ENCODE data around the gene CHIT1.

Gene CHIT1

DNA sequence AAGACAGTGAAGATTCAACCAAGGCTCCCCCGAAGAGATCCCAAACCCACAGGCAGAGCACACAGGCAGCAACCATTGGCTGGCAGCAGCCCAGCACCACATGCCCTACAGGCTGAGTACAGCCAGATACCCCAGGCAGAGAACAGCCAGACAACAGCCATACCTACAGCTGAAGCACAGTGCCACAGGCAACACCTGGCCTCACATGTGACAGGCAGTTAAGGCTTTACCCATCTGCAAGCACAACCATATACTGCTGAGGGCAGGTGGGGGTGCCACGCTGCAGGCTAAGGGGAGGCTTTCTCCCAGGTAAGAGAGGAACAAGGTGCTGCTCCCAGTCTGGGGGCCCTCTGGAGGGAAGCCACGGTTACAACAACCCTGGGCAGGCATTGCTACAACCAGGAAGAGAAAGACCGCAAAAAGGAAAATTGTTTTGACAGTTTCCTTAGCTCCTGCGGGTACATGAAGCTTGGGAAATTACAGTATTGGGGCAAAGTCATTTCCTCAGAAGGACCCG, 12.3 kb downstream of the CHIT1 start:
- no peak overlapping the region for H3K4me3 ChIP-seq (ENCODE audit: low read depth, low read length)

DNA sequence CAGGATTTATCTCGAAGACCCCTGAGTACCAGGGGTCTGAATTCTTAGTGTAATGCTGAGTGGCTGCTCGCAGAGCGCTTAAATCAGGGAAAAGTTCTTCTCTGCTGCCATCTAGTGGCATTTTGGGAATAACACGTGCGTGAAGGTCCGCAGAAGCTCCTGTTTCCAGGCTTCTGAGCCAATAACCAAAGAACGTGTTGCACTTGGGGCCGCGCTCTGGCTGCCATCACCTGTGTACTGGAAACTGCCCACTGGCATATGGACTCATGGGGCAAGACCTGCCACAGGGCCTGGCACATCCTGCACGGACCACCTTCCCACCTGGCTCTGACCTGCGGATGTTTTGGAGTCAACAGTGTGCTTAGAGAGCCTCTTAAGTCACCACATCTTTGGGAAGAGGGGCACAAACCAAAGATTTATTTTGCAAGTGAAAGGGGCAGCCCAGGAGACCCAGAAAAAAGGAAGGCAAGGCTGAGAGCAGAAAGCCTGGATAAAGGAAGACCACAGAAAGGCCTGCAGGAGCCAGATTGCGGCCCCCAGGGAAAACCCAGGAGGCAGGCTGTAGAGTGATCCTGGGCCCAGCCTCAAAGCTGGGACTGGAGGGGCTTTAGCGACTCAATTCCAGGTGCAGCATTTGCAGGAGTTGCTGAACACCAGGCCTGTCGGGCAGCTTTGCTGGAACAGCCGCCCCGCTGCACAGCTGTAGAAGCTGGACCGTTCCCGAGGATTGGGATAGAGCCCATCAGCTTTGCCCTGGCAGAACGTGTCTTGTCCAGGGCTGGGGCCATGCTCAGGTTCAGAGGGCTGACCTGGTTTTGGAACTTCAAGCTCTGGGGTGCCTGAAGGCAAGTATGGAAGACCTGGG, 13.0 kb downstream of the CHIT1 start:
- no peak overlapping the region for H3K4me3 ChIP-seq (ENCODE audit: low read depth, low read length)

DNA sequence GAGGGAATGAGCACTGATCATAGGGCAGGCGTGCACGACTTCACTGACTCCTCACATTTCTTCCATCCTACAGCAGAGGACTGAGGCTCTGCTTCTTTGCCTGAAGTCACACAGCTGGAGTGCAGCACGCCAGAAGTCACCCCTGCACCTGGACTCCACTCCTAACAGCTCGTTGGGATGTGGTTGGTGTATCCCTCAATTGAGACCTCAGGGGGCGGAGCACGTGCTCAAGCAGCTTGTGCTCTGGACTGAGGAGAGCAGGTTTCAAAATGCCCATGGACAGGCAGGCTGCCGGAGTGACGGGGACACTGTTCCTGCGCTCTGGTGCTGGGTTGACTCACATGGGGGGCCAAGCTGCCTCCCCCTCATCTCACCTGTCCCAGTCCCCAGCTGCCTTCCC, 13.9 kb downstream of the CHIT1 start:
- H3K4me3 ChIP-seq (ENCODE audit: low read depth, low read length), result no peak overlapping the region

DNA sequence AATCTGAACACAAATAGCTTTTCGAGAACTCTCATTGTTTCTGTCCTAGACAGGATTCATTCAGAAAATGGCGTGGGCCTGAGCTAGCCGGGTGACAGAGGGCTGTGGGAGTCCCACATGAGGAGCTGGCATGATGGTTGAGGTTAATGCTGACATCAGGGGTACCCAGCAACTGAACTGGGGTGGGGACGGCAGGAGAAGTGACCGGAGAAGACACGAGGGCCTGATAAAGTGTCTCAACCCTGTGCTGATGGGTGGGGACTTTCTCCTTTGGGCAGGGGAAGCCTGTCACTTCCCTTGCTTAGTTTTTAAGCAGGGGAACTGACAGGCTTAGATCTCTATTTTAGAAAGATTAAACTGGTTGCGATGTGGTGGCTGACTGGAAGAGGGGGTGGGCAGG, 14.6 kb downstream of the CHIT1 start:
- H3K4me3 ChIP-seq (ENCODE audit: low read depth, low read length), result no peak overlapping the region

DNA sequence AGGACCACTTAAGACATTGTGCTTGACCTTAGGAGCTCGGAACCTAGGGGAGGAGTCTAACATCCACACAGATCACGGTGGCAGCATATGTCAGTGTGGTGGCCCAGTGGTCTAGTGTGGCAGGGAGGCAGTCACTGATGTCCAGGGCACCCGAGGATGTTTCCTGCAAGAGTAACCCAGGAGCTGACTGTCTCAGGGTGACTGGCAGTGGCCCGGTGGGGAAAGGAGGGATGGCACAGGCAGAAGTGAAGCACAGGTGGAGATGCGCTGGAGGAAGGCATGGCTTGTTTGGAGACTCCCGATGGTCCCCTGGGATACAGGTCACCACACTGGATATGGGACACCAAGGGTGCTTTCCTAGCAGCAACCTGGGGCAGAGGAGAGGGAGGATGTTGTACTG, 16.3 kb downstream of the CHIT1 start:
- H3K4me3 ChIP-seq (ENCODE audit: low read depth, low read length), result no peak overlapping the region

DNA sequence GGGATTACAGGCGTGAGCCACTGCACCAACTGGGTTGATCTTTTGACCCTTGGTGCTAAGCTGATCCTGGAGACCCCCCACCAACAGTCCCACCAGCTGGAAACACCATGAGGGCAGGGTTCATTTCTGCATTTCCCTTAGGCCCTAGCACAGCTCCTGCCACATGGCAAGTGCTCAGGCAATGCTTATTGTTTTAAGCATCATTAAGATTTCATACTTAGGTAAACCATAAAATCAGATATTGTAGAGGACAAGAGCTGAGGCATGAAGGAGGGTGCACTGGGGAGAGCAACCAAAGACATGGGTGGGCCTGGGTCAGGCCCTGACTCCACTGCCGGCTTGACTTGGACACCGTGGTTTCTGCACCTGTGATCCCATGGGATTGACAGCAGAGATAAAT, 17.7 kb downstream of the CHIT1 start:
- H3K4me3 ChIP-seq (ENCODE audit: low read depth, low read length), result no peak overlapping the region

DNA sequence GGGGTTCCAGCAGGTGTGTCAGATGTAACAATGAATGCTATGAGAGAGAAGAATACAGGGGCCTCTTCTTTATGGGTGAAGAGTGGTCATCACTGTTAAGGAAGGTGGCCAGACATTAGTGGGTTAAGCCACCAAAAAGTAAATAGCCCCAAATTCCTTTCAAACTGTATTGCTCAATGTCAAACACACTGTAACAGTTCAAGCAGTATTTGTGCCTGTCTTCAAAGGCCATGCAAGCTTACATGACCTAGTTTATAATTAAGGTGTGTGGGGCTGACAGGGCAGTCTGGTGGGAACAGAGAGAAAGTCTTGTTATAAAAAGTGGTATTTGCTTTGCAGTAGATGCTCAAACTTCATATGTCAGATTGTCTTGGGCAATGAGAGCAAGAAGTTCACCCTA, 18.5 kb downstream of the CHIT1 start:
- H3K4me3 ChIP-seq (ENCODE audit: low read depth, low read length), result no peak overlapping the region

DNA sequence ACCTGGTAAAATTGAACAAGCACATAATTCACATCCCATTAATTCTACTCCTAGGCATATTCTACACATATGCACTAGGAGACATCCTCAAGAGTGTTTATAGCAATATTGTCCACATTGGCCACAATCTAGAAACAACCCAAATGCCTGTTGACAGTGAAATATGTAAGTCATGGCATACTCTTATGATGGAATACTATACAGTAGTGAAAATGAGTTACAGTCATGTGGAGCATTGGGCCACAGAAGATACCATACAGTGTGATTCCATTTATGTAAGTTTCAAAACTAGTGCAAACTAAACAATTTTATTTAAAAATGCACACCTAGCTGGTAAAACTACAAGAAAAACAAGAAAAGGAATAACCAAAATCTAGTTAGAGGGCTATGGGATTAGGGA, 19.1 kb downstream of the CHIT1 start:
- no peak overlapping the region for H3K4me3 ChIP-seq (ENCODE audit: low read depth, low read length)

DNA sequence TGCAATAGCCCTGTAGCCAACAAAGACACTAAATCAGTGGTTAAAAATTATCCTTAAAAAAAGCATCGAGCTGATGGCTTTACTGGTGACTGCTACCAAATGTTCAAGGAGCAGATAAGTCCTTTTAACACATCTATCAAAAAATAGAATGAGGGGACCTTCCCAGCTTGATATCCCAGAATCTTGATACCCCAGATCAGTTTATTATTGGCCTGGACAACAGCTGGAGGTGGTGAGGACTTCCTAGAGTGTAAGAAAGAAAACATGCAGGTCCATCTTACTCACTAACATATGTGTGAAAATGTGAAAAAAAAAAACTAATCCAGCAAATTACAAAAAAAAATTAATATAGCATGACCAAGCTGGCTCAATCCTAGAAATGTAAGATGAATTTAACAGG, 21.3 kb downstream of the CHIT1 start:
- no peak overlapping the region for H3K4me3 ChIP-seq (ENCODE audit: low read depth, low read length)

DNA sequence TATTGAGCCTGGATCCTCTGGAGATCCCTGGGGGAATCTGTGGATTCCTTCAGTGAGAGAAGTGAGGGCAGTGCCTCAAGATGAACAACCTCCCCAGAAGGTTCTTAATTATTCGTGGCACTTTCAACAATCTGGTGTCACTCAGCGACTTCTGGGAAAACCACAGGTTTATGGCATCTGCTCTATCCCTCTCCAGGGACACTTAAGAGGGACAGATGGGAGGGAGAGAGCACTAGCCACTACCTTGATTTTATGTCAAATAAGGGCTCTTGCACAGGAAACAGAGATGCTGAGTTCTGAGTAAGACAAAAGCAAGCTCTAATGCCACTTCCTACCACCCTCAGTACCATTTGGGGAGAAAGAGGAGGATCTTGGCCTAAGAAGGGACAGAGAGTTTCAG, 21.7 kb downstream of the CHIT1 start:
- H3K4me3 ChIP-seq (ENCODE audit: low read depth, low read length), result no peak overlapping the region

DNA sequence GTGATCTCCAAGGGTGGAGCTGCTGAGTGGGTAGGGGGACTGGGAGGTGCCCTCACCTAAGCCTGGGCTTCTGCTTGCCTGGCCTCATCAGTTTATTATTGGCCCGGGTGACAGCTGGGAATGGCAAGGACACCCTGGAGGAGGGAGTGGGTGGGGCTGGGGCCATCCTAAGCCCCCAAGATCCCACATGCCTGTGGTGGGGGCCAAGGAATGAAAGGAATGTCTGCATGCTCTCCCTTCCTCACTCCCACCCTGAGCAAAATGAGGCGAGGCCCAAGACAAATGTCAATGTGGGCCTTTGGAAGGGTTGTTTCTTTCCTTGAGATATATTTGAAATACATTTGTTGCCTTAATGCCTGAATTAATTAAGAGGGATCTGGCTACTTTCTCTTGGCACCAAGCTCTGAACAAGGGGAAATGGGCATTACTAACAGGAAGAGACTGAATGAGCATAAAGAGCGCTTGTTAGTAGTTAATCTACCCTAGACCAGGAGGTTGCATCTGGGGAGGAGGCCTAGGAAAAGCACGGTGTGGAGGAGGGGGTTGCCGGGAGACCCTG, 23.3 kb downstream of the CHIT1 start:
- H3K4me3 ChIP-seq (ENCODE audit: low read depth, low read length), result no peak overlapping the region

DNA sequence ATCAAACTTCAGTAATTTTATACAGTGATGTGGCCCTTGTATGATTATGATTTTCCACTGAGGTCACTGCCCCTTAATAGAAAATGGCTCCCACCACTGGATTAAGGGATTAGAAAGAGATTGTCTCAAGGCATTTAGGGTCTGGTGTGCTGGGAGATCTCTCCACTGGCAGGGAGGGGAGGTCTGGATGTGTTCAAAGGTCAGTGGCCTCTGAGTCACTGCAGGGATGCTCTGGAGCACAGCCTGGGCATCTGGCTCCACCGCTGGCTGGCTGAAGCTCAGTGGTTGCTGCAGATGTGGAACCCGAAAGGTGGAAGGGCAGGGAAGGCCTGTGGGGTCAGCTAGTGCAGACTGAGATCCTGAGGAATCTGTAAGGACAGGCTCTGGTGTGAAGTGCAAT, 24.7 kb downstream of the CHIT1 start:
- no peak overlapping the region for H3K4me3 ChIP-seq (ENCODE audit: low read depth, low read length)

DNA sequence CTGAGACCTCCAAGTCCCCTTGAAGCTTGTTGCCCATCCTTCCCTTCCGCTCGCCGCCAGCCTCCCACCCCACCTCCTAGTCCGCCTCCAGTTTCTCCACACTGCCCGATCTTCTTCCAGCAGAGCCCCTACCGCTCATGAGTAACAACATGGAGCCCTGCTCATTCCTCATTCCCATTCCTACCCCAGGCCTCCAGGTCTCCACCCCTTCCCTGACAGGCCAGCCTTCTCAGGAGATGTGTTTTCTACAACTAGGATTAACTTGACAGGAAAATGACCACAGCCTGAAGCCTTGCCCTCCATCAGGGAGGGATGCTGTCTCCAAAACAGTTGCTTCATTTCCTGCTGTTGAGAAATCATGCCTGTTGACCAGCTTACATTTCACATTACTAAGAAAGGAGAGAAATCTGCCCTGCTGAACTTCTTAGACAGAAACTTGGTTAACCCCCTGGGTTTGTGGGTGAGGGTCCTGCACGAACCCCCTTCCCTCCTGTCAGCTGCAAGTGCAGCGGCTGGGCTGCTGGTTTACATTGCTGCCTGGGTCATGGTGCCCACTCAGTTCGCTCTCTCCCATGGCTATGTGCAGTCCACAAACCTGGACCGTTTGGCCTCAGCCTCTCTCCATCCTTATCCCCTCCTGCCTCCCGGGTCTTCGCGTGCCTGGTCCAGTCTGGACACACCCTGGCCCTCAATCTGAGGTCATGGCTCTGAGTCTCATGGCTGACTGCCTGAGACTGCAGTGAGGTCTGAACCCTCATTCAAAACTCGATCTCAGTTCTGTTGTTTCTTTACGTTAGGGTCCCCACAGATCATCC, 26.8 kb downstream of the CHIT1 start:
- no peak overlapping the region for H3K4me3 ChIP-seq (ENCODE audit: low read depth, low read length)

DNA sequence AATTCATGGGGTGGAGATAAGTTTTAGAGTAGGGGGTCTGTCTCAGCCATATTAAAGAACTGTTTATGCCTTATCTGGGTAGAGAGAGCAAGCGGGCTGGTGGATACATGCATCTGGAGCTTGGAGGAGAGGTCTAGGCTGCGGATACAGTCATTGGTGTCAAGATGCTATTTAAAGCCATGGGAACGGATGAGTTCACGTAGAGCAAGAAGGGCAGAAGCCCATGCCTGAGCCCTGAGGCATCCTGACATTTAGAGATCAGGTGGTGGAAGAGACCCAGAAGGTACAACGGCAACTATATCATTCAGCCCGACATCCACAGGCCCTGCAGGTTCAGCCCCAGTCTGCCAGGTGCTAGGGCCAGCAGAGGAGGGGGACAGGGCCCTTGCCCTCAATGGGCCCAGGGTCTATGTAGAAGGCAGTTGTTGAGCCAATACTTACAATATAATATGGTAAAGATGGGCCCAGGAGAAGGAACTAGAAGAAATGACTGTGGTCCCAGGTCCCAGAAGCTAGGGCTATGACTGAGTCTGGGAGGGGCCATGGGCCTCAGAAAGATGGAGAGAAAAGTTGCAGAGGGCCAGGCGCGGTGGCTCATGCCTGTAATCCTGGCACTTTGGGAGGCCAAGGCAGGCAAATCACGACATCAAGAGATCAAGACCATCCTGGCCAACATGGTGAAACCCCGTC, 27.8 kb downstream of the CHIT1 start:
- no peak overlapping the region for H3K4me3 ChIP-seq (ENCODE audit: low read depth, low read length)

DNA sequence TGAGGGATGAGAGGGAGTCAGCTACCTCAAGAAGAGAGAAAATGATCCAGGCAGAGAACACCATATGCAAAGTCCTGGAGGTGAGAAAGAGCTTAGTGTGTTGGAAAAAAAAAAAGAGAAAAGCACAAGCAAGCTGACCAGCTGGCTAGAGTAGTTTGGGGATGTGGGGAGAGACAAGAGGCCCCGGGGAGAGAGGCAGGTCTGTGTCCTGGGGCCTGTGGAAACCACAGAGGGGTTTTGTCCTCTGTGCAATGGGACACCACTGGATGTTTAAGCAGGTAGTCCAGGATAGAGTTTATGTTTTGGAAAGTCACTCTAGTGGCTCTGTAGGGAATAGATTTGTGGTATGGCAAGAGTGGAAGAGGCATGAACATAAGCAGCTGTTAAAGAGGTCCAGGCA, 28.6 kb downstream of the CHIT1 start:
- H3K4me3 ChIP-seq (ENCODE audit: low read depth, low read length), result no peak overlapping the region

DNA sequence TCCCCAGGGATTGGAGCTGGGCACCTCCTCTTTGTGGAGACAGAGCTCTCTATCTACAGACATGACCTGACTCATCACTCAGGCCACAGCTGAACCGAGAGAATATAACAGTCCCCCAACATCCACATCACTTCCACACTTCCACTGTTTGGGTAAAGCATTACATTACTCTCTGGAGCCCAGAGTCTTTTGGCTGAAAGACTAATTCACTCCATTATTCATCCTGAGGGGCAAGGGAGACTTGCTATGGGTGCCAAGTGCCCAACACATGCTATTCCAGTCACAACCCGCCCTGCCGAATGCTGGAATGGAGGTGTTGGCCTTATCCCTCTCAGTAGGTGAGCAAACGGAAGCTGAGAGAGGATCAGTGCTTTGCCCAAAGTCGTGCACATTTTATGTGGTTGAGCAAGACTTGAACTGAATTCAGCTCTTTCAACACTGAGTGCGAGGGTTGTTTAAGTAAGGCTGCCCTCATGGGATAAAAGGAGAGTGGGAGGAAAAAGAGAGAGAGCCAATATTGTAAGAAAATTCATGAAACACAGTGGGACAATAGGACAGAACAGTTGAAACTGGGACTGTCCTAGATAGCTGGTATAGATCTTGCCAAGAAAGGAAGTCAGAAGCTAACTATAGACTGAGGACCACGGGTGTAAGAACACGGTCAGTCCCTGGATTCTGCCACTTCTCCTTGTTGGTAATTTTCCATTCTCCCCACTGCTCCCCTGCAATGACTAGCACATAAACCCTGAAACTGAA, 29.5 kb downstream of the CHIT1 start:
- no peak overlapping the region for H3K4me3 ChIP-seq (ENCODE audit: low read depth, low read length)

DNA sequence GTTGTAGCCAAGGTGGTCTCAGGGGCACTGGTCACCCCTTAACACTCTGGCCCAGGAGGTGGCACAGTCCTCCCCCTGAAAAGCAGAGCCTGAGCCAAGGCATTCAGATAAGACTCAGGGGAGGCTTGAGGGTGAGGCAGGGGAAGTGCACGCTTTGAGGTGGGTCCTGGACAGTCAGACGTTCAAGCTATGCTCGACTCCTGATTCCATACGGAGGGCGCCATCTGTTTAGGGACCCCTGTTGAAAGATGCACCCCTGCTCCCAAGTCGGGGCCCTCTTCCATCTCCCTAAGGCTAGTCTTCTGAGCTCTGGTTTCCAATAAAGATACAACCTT, 30.0 kb downstream of the CHIT1 start:
- H3K4me3 ChIP-seq (ENCODE audit: low read depth, low read length), result no peak overlapping the region

DNA sequence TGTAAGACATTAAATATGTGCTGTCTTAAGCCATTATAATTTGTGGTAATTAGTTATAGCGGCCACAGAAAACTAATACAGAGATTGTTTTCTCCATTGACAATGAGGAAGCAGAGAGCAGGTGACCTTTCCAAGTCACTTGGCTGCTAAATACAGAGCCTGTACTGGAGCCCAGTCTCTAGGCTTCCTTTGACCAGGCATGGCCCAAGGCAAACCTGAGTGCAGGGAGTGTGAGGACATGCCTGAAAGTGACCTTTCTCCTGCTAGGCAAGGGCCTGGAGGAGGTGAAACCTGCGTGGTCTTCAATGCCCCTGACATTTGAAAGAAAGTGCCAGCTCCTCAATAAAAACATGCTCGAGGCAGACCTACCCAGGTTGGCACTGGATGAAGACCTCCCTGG, 30.5 kb downstream of the CHIT1 start:
- H3K4me3 ChIP-seq (ENCODE audit: low read depth, low read length), result no peak overlapping the region

DNA sequence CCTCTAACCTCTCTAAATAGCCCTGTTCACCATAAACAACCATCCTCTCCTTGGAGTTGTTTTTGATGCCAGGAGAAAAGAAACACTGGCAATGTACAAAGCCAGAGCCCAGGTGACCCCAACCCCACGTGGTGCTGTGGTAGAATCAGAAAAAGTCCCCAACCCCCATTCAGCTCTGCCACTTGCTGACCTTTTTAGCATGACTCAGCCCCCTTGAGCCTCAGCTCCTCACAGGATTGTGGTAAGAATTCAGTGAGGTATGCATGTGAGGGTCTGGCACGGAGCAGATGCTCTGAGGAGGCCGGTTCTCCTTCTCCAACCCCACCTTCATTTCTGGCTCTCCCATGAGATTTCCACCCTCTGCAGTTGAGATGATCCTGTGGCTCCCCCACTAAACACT, 31.8 kb downstream of the CHIT1 start:
- no peak overlapping the region for H3K4me3 ChIP-seq (ENCODE audit: low read depth, low read length)

DNA sequence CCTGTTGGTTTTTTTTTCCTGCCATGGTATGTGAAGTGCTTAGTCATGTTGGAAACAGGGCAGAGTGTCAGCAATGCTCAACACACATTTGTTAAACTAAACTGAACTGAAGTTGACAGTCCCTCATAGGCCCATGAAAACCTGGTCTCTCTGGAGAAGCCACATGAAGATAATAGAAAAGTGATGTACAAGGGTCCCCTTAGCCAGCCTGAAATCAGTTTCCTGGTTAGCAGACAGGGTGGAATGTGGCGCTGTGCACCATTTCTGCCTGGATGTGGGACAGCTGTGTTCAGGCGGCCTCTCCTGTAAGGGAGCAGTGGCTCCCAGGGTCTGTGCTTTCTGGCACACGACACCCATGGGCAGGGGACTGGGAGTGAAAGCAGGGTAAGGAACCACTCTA, 33.1 kb downstream of the CHIT1 start:
- no peak overlapping the region for H3K4me3 ChIP-seq (ENCODE audit: low read depth, low read length)

DNA sequence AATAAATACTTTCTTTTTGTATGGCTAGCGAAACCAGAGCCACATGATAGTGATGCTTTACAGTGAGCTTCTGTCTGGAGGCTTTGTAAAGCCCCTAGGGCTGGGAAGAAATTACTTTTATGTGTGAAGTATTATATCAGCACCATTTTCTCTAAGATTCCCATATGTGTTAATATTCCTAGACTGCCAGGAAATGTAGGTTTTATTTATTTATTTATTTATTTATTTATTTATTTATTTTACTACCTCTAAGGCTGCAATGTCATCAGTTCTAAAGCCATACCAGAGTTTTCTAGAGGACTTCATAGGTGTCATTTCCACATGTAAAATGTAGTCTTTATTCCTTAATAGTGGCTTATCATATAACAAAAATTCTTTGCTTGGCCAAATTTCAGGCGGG, 38.5 kb downstream of the CHIT1 start:
- H3K4me3 ChIP-seq (ENCODE audit: low read depth, low read length), result no peak overlapping the region

All from iPS-11a (cell line).